WTC11 (cell line): ENCODE data around the gene COL5A2. TPM values are rescaled to one million over a fixed set of nuclear protein-coding genes. Genes with fewer than 3 reads are reported as not detected.

Experiments
- ATAC-seq: fragments of 200-7000 bp; cut with Tn5 transposase; 2 replicates; pipeline ENCODE4 v1.10.0; 2021; ENCODE audit warnings: mild to moderate bottlenecking, moderate library complexity
- CTCF ChIA-PET: fragments of 300-600 bp; sonication (Branson Sonifier 250); formaldehyde crosslinking; loops from one replicate; lab custom pipeline; 2021; ENCODE audit warnings: antibody characterized with exemption; lab: Charles Lee
- POLR2A ChIA-PET: fragments of 350-600 bp; sonication (Branson Sonifier 250); formaldehyde crosslinking; loops from one replicate; lab custom pipeline; 2021; ENCODE audit warnings: antibody characterized with exemption; lab: Charles Lee
- DNase-seq: peaks from one replicate; pipeline ENCODE4 v3.0.0; 2021; ENCODE audit warnings: low spot score
- H3K27ac Mint-ChIP-seq: 2 replicates; pipeline ENCODE4 v1.8.0; 2021; ENCODE audit warnings: mixed read lengths
- H3K27me3 Mint-ChIP-seq: 2 replicates; pipeline ENCODE4 v1.8.0; 2021; ENCODE audit warnings: low read depth, mild to moderate bottlenecking, moderate library complexity, mixed read lengths
- H3K36me3 Mint-ChIP-seq: 2 replicates; pipeline ENCODE4 v1.8.0; 2021; ENCODE audit warnings: mixed read lengths
- H3K4me1 Mint-ChIP-seq: 2 replicates; pipeline ENCODE4 v1.8.0; 2022; ENCODE audit warnings: mixed read lengths
- H3K4me3 Mint-ChIP-seq: 2 replicates; pipeline ENCODE4 v1.8.0; 2021; ENCODE audit warnings: mild to moderate bottlenecking, moderate library complexity, mixed read lengths
- H3K9me3 Mint-ChIP-seq: 2 replicates; pipeline ENCODE4 v1.8.0; 2021; ENCODE audit warnings: mixed read lengths
- ATF1 ChIP-seq: sonication (generic); formaldehyde crosslinking; IDR thresholded peaks from 2 replicates; pipeline ENCODE4 v1.8.1; 2023; ENCODE audit warnings: mild to moderate bottlenecking, moderate library complexity, missing genetic modification reagents
- CBFB ChIP-seq: sonication (generic); formaldehyde crosslinking; IDR thresholded peaks from 2 replicates; pipeline ENCODE4 v1.8.1; 2022; ENCODE audit warnings: mild to moderate bottlenecking, low read depth, missing genetic modification reagents
- ESRRA ChIP-seq: sonication (generic); formaldehyde crosslinking; IDR thresholded peaks from 2 replicates; pipeline ENCODE4 v1.8.1; 2022; ENCODE audit warnings: mild to moderate bottlenecking, missing genetic modification reagents, borderline replicate concordance
- FOXK1 ChIP-seq: sonication (generic); formaldehyde crosslinking; IDR thresholded peaks from 2 replicates; pipeline ENCODE4 v1.8.0; 2022; ENCODE audit warnings: mild to moderate bottlenecking, moderate library complexity, missing genetic modification reagents
- GTF2I ChIP-seq: fragments of 250-450 bp; sonication (Bioruptor Pico); conservative IDR thresholded peaks from 2 replicates; pipeline ENCODE4 v1.4.0; 2021; ENCODE audit warnings: mild to moderate bottlenecking
- HMGA2 ChIP-seq: fragments of 250-450 bp; sonication (Bioruptor Pico); IDR thresholded peaks from 2 replicates; pipeline ENCODE4 v1.4.0; 2021; ENCODE audit warnings: mild to moderate bottlenecking, moderate library complexity
- KAT7 ChIP-seq: sonication (generic); formaldehyde crosslinking; IDR thresholded peaks from 2 replicates; pipeline ENCODE4 v1.8.1; 2023; ENCODE audit warnings: missing genetic modification reagents, mild to moderate bottlenecking, borderline replicate concordance
- NFATC4 ChIP-seq: fragments of 250-450 bp; sonication (Bioruptor Pico); IDR thresholded peaks from 2 replicates; pipeline ENCODE4 v1.9.0; 2021; ENCODE audit warnings: mild to moderate bottlenecking
- NR2C2 ChIP-seq: sonication (generic); formaldehyde crosslinking; IDR thresholded peaks from 2 replicates; pipeline ENCODE4 v1.8.0; 2022; ENCODE audit warnings: mild to moderate bottlenecking, missing genetic modification reagents
- RELA ChIP-seq: sonication (generic); formaldehyde crosslinking; IDR thresholded peaks from 2 replicates; pipeline ENCODE4 v1.8.1; 2022; ENCODE audit warnings: missing genetic modification reagents, mild to moderate bottlenecking, borderline replicate concordance
- RORB ChIP-seq: fragments of 250-450 bp; sonication (Bioruptor Pico); IDR thresholded peaks from 2 replicates; pipeline ENCODE4 v1.9.0; 2021; ENCODE audit warnings: mild to moderate bottlenecking
- SMAD4 ChIP-seq: sonication (generic); formaldehyde crosslinking; IDR thresholded peaks from 2 replicates; pipeline ENCODE4 v1.8.0; 2022; ENCODE audit warnings: mild to moderate bottlenecking, missing genetic modification reagents
- TEAD1 ChIP-seq: sonication (generic); formaldehyde crosslinking; IDR thresholded peaks from 2 replicates; pipeline ENCODE4 v1.8.0; 2022; ENCODE audit warnings: mild to moderate bottlenecking, missing genetic modification reagents
- TEAD4 ChIP-seq: sonication (generic); formaldehyde crosslinking; IDR thresholded peaks from 2 replicates; pipeline ENCODE4 v1.8.0; 2022; ENCODE audit warnings: mild to moderate bottlenecking, missing genetic modification reagents
- ZNF219 ChIP-seq: sonication (generic); formaldehyde crosslinking; IDR thresholded peaks from 2 replicates; pipeline ENCODE4 v1.8.0; 2023; ENCODE audit warnings: missing genetic modification reagents, mild to moderate bottlenecking, borderline replicate concordance
- ZNF671 ChIP-seq: fragments of 250-450 bp; sonication (Bioruptor Pico); IDR thresholded peaks from 2 replicates; pipeline ENCODE4 v1.8.0; 2021; ENCODE audit warnings: mild to moderate bottlenecking
- total RNA-seq: library from RNA; stranded (reverse); gene quantifications from 3 replicates; pipeline ENCODE4 v1.2.3, GENCODE V29; 2021
- TF ChIP-seq, protein P1 (sequence below): sonication (generic); formaldehyde crosslinking; IDR thresholded peaks from 2 replicates; pipeline ENCODE4 v1.8.0; 2023; ENCODE audit warnings: missing genetic modification reagents, mild to moderate bottlenecking, borderline replicate concordance
- TF ChIP-seq, protein P2 (sequence below): sonication (generic); formaldehyde crosslinking; IDR thresholded peaks from 2 replicates; pipeline ENCODE4 v1.8.1; 2023; ENCODE audit warnings: mild to moderate bottlenecking, missing genetic modification reagents, moderate library complexity
- TF ChIP-seq, protein P3 (sequence below): sonication (generic); formaldehyde crosslinking; IDR thresholded peaks from 2 replicates; pipeline ENCODE4 v1.8.1; 2022; ENCODE audit warnings: low read depth, mild to moderate bottlenecking, moderate library complexity, missing genetic modification reagents, borderline replicate concordance
- TF ChIP-seq, protein P4 (sequence below): fragments of 200-600 bp; IDR thresholded peaks from 2 replicates; pipeline ENCODE4 v1.8.0; 2022; ENCODE audit warnings: antibody characterized with exemption
- TF ChIP-seq, protein P5 (sequence below): sonication (generic); formaldehyde crosslinking; IDR thresholded peaks from 2 replicates; pipeline ENCODE4 v1.8.1; 2023; ENCODE audit warnings: mild to moderate bottlenecking, missing genetic modification reagents
- TF ChIP-seq, protein P6 (sequence below): sonication (generic); formaldehyde crosslinking; IDR thresholded peaks from 2 replicates; pipeline ENCODE4 v1.8.0; 2023; ENCODE audit warnings: missing genetic modification reagents
- TF ChIP-seq, protein P7 (sequence below): fragments of 250-450 bp; sonication (Bioruptor Pico); IDR thresholded peaks from 2 replicates; pipeline ENCODE4 v1.9.0; 2021; ENCODE audit warnings: mild to moderate bottlenecking

COL5A2 gene
- total RNA-seq, 1 experiment from 2014 or later = 16.0 TPM

DNA sequence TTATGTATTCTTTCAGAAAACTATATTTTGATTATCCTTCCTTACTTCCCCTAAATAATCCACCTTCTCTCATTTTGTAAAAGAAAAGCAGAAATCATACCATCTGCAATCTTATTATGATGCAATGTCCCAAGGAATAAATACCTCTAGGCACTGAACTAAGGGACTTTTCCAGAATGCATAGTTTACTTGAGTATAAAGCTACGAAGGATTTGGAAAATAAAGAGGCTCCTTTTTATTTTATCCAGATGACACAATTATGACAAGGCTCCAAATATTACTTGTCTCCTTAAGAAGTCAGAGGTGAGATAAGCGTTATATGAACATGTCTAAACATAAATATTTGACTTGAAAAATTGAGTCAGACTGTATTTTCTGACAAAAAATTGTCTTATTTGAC lies 133.2 kb downstream of the COL5A2 start:
- no peak for TF ChIP-seq KAT7
- TF ChIP-seq, protein P1, sequence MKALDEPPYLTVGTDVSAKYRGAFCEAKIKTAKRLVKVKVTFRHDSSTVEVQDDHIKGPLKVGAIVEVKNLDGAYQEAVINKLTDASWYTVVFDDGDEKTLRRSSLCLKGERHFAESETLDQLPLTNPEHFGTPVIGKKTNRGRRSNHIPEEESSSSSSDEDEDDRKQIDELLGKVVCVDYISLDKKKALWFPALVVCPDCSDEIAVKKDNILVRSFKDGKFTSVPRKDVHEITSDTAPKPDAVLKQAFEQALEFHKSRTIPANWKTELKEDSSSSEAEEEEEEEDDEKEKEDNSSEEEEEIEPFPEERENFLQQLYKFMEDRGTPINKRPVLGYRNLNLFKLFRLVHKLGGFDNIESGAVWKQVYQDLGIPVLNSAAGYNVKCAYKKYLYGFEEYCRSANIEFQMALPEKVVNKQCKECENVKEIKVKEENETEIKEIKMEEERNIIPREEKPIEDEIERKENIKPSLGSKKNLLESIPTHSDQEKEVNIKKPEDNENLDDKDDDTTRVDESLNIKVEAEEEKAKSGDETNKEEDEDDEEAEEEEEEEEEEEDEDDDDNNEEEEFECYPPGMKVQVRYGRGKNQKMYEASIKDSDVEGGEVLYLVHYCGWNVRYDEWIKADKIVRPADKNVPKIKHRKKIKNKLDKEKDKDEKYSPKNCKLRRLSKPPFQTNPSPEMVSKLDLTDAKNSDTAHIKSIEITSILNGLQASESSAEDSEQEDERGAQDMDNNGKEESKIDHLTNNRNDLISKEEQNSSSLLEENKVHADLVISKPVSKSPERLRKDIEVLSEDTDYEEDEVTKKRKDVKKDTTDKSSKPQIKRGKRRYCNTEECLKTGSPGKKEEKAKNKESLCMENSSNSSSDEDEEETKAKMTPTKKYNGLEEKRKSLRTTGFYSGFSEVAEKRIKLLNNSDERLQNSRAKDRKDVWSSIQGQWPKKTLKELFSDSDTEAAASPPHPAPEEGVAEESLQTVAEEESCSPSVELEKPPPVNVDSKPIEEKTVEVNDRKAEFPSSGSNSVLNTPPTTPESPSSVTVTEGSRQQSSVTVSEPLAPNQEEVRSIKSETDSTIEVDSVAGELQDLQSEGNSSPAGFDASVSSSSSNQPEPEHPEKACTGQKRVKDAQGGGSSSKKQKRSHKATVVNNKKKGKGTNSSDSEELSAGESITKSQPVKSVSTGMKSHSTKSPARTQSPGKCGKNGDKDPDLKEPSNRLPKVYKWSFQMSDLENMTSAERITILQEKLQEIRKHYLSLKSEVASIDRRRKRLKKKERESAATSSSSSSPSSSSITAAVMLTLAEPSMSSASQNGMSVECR = no peak
- no peak for TF ChIP-seq ZNF219 (CRISPR knock-in tag)
- TF ChIP-seq, protein P2, sequence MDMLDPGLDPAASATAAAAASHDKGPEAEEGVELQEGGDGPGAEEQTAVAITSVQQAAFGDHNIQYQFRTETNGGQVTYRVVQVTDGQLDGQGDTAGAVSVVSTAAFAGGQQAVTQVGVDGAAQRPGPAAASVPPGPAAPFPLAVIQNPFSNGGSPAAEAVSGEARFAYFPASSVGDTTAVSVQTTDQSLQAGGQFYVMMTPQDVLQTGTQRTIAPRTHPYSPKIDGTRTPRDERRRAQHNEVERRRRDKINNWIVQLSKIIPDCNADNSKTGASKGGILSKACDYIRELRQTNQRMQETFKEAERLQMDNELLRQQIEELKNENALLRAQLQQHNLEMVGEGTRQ (CRISPR knock-in tag) = no peak
- TF ChIP-seq FOXK1 (CRISPR knock-in tag) = no peak
- no peak for TF ChIP-seq ESRRA (CRISPR knock-in tag)
- TF ChIP-seq, protein P3, sequence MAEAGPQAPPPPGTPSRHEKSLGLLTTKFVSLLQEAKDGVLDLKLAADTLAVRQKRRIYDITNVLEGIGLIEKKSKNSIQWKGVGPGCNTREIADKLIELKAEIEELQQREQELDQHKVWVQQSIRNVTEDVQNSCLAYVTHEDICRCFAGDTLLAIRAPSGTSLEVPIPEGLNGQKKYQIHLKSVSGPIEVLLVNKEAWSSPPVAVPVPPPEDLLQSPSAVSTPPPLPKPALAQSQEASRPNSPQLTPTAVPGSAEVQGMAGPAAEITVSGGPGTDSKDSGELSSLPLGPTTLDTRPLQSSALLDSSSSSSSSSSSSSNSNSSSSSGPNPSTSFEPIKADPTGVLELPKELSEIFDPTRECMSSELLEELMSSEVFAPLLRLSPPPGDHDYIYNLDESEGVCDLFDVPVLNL = no peak
- TF ChIP-seq, protein P4, sequence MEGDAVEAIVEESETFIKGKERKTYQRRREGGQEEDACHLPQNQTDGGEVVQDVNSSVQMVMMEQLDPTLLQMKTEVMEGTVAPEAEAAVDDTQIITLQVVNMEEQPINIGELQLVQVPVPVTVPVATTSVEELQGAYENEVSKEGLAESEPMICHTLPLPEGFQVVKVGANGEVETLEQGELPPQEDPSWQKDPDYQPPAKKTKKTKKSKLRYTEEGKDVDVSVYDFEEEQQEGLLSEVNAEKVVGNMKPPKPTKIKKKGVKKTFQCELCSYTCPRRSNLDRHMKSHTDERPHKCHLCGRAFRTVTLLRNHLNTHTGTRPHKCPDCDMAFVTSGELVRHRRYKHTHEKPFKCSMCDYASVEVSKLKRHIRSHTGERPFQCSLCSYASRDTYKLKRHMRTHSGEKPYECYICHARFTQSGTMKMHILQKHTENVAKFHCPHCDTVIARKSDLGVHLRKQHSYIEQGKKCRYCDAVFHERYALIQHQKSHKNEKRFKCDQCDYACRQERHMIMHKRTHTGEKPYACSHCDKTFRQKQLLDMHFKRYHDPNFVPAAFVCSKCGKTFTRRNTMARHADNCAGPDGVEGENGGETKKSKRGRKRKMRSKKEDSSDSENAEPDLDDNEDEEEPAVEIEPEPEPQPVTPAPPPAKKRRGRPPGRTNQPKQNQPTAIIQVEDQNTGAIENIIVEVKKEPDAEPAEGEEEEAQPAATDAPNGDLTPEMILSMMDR = no peak
- TF ChIP-seq NR2C2 (CRISPR knock-in tag) = no peak
- TF ChIP-seq NFATC4 (CRISPR knock-in tag) = no peak
- TF ChIP-seq GTF2I (CRISPR knock-in tag) = no peak
- no peak for TF ChIP-seq ZNF671
- no peak for TF ChIP-seq TEAD1 (CRISPR knock-in tag)
- TF ChIP-seq CBFB = no peak
- no peak for TF ChIP-seq RELA
- TF ChIP-seq ATF1 = no peak
- TF ChIP-seq, protein P5, sequence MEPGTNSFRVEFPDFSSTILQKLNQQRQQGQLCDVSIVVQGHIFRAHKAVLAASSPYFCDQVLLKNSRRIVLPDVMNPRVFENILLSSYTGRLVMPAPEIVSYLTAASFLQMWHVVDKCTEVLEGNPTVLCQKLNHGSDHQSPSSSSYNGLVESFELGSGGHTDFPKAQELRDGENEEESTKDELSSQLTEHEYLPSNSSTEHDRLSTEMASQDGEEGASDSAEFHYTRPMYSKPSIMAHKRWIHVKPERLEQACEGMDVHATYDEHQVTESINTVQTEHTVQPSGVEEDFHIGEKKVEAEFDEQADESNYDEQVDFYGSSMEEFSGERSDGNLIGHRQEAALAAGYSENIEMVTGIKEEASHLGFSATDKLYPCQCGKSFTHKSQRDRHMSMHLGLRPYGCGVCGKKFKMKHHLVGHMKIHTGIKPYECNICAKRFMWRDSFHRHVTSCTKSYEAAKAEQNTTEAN (CRISPR knock-in tag) = no peak
- no peak for TF ChIP-seq TEAD4
- TF ChIP-seq, all 79 proteins: peak for 0
- CTCF ChIA-PET = no interaction called here
- no peak overlapping the region for H3K4me3 Mint-ChIP-seq
- ATAC-seq (no peak), DNase-seq (no peak)
- no peak overlapping the region for H3K27ac Mint-ChIP-seq
- no peaks in the 10 kb centered on the region for H3K27me3 Mint-ChIP-seq
- no peaks in the 10 kb centered on the region for H3K9me3 Mint-ChIP-seq
- H3K36me3 Mint-ChIP-seq = no peaks in the 10 kb centered on the region
- H3K4me1 Mint-ChIP-seq = no peaks in the 10 kb centered on the region
- POLR2A ChIA-PET = no interaction called here

DNA sequence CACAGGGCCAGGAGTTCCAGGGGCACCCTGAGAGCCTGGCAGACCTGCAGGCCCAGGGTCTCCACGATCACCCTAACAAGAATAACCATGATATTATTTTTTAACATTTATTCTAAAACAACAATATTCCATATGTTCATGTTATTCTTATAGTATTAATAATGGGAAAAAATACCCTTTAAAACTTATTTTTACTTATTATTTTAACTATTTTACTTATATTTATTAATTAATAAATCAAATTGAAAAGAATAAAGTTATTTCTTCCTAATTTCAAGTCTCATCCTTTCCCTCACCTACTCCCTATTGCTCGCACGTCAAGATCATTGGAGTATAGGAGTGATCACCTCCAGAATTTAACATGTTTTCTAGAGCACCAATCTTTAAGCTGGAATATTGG lies 133.7 kb downstream of the COL5A2 start:
- Mint-ChIP-seq H3K4me1 (no peaks in the 10 kb centered on the region), H3K9me3 (no peaks in the 10 kb centered on the region), H3K27ac (no peak overlapping the region), H3K27me3 (no peaks in the 10 kb centered on the region), H3K36me3 (no peaks in the 10 kb centered on the region), H3K4me3 (no peak overlapping the region)
- DNase-seq = no peak
- ATAC-seq = no peak
- CTCF ChIA-PET = no interaction called here
- TF ChIP-seq HMGA2 = peak; percentile 98
- TF ChIP-seq SMAD4 = no peak
- no peak for TF ChIP-seq RORB (CRISPR knock-in tag)
- TF ChIP-seq, protein P6, sequence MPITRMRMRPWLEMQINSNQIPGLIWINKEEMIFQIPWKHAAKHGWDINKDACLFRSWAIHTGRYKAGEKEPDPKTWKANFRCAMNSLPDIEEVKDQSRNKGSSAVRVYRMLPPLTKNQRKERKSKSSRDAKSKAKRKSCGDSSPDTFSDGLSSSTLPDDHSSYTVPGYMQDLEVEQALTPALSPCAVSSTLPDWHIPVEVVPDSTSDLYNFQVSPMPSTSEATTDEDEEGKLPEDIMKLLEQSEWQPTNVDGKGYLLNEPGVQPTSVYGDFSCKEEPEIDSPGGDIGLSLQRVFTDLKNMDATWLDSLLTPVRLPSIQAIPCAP (CRISPR knock-in tag) = no peak
- TF ChIP-seq, protein P7, sequence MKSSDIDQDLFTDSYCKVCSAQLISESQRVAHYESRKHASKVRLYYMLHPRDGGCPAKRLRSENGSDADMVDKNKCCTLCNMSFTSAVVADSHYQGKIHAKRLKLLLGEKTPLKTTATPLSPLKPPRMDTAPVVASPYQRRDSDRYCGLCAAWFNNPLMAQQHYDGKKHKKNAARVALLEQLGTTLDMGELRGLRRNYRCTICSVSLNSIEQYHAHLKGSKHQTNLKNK = no peak
- POLR2A ChIA-PET = no interaction called here
